PC-9 (cell line): ENCODE results near the gene USP24. TPM values are rescaled to one million over a fixed set of nuclear protein-coding genes. Genes with fewer than 3 reads are reported as not detected.
A peak's percentile ranks its signal among the peaks of the same experiment; 100 is the strongest.

Experiments
- BruUV-seq: library from RNA; stranded (reverse); fragments of 400-500 nt; replicated peaks from 2 replicates; lab custom pipeline; 2021; lab: Mats Ljungman, UMichigan
- CTCF ChIA-PET: fragments of 300-600 bp; sonication (Branson Sonifier 250); formaldehyde crosslinking; loops from one replicate; lab custom pipeline; 2022; ENCODE audit warnings: antibody characterized with exemption; lab: Charles Lee
- POLR2A ChIA-PET: fragments of 300-600 bp; sonication (Branson Sonifier 250); formaldehyde crosslinking; loops from one replicate; lab custom pipeline; 2022; ENCODE audit warnings: antibody characterized with exemption; ENCODE audit not compliant: unreplicated experiment; lab: Charles Lee
- DNase-seq, 2 experiments: peaks; one replicate each; pipeline versions ENCODE4 v3.0.0 to v3.0.0-alpha.2; 2015 to 2022; ENCODE audit warnings: mixed read lengths in 1 of 2
- H2AFZ ChIP-seq: fragments of 200-600 bp; sonication (generic); 2 replicates; pipeline ENCODE4 v1.8.1; 2017; ENCODE audit warnings: antibody characterized with exemption
- H3F3A ChIP-seq: fragments of 200-600 bp; sonication (generic); 2 replicates; pipeline ENCODE4 v1.8.1; 2017; ENCODE audit warnings: antibody characterized with exemption, mild to moderate bottlenecking, low read depth; ENCODE audit not compliant: insufficient read depth
- H3K27ac ChIP-seq: fragments of 200-600 bp; sonication (generic); 2 replicates; pipeline ENCODE4 v1.6.1; 2016; ENCODE audit warnings: mixed run types
- H3K27me3 ChIP-seq: fragments of 200-600 bp; sonication (generic); 2 replicates; pipeline ENCODE4 v1.6.1; 2016; ENCODE audit warnings: low read depth, mixed run types; ENCODE audit not compliant: insufficient read depth
- H3K36me3 ChIP-seq: fragments of 200-600 bp; sonication (generic); 2 replicates; pipeline ENCODE4 v1.6.1; 2016; ENCODE audit warnings: low read depth, mixed run types
- H3K4me1 ChIP-seq: fragments of 200-600 bp; sonication (generic); replicated peaks from 2 replicates; pipeline ENCODE4 v1.6.1; 2016; ENCODE audit warnings: mixed run types; ENCODE audit not compliant: insufficient read depth
- H3K4me2 ChIP-seq: fragments of 200-600 bp; sonication (generic); 2 replicates; pipeline ENCODE4 v1.6.1; 2017; ENCODE audit warnings: mixed run types
- H3K4me3 ChIP-seq: fragments of 200-600 bp; sonication (generic); 2 replicates; pipeline ENCODE4 v1.6.1; 2016; ENCODE audit warnings: mixed run types
- H3K79me2 ChIP-seq: fragments of 200-600 bp; sonication (generic); 2 replicates; pipeline ENCODE4 v1.6.1; 2017; ENCODE audit warnings: low read depth, mixed run types
- H3K9me2 ChIP-seq: fragments of 200-600 bp; sonication (generic); 2 replicates; pipeline ENCODE4 v1.8.1; 2017; ENCODE audit warnings: mild to moderate bottlenecking; ENCODE audit not compliant: insufficient read depth
- H3K9me3 ChIP-seq: fragments of 200-600 bp; sonication (generic); 2 replicates; pipeline ENCODE4 v1.8.1; 2016; ENCODE audit warnings: low read depth; ENCODE audit not compliant: insufficient read depth
- H4K20me1 ChIP-seq: fragments of 200-600 bp; sonication (generic); 2 replicates; pipeline ENCODE4 v1.8.1; 2017; ENCODE audit not compliant: insufficient read depth
- CTCF ChIP-seq: fragments of 200-600 bp; sonication (generic); conservative IDR thresholded peaks from 2 replicates; pipeline ENCODE4 v1.6.1; 2017; ENCODE audit warnings: mixed run types, antibody characterized with exemption, mild to moderate bottlenecking, moderate library complexity
- EZH2 ChIP-seq: fragments of 200-600 bp; sonication (generic); IDR thresholded peaks from 2 replicates; pipeline ENCODE4 v1.8.0; 2017; ENCODE audit warnings: antibody characterized with exemption, low read depth
- intact Hi-C: fragments of 100-400 bp; cut with micrococcal nuclease; formaldehyde crosslinking; loops from one replicate; pipeline ENCODE4 v1.10.0; 2022; ENCODE audit not compliant: unreplicated experiment
- total RNA-seq: library from RNA; stranded (reverse); gene quantifications from 2 replicates; pipeline ENCODE4 v1.2.3, GENCODE V29; 2021

Gene USP24
- total RNA-seq, 1 experiment from 2014 or later, result 61.0 TPM

GRCh38 chr1:55040933-55041494 lies 174.2 kb downstream of the USP24 start:
- DNase-seq, result no peak
- ChIA-PET POLR2A (interaction anchor here (0.6 kb wide), 1 partner anchor 45 kb away, joined by 5 read pairs; no protein-coding TSS in a partner anchor), CTCF (no interaction called here)
- Histone ChIP-seq H3K9me3 (no peaks in the 10 kb centered on the region), H3K4me1 (peaks cover 26% of the 10 kb centered on the region), H3K27me3 (no peaks in the 10 kb centered on the region), H3K4me2 (peak overlapping the region; percentile 85), H3K4me3 (peak overlapping the region; percentile 60; the same call in 1 of the 2 replicates), H4K20me1 (no peaks in the 10 kb centered on the region), H3F3A (no peaks in the 10 kb centered on the region), H3K9me2 (no peaks in the 10 kb centered on the region), H3K27ac (no peak overlapping the region), H3K79me2 (peaks cover 17% of the 10 kb centered on the region), H2AFZ (no peak overlapping the region), H3K36me3 (no peaks in the 10 kb centered on the region)
- intact Hi-C loops, result no loop called here
- TSS peak; percentile 32 for BruUV-seq
- TF ChIP-seq EZH2 (no peak), CTCF (no peak)

DNA sequence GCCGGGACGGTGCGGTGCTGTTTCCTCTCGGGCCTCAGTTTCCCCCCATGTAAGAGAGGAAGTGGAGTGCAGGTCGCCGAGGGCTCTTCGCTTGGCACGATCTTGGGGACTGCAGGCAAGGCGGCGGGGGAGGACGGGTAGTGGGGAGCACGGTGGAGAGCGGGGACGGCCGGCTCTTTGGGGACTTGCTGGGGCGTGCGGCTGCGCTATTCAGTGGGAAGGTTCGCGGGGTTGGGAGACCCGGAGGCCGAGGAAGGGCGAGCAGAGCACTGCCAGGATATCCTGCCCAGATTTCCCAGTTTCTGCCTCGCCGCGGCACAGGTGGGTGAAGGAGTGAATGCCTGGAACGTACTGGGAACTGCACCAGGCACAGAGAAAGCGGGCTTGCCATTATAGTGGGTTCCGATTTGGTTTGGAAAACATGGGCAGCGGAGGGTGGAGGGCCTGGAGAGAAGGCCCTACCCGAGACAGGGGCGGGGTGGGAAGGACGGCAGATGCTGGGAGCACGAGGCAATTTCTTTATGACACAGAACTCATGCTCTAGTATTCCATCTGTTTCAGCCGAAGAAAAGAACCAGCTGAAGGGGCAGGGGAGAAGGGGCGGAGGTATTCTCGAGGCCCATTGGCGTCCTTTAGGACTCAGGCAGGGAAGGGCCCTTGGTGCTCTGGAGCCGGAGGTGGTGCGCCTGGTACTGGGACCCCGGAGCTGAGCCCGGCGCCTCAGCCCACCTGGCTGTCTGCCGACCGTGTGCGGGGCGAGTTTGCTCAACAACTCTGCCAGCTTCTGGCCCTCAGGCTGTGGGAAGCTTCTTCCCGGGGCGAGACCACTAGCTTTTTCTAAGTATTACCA lies 174.9 kb downstream of the USP24 start:
- no peak overlapping the region for H3K27ac ChIP-seq
- no peaks in the 10 kb centered on the region; the same call in 1 of the 2 replicates for H3F3A ChIP-seq
- no peaks in the 10 kb centered on the region for H4K20me1 ChIP-seq
- H3K9me2 ChIP-seq, result no peaks in the 10 kb centered on the region
- H3K4me1 ChIP-seq, result peaks cover 33% of the 10 kb centered on the region
- BruUV-seq, result no TSS peak
- H3K79me2 ChIP-seq, result peaks cover 17% of the 10 kb centered on the region
- DNase-seq, result no peak
- H3K27me3 ChIP-seq, result no peaks in the 10 kb centered on the region
- no peak for TF ChIP-seq EZH2
- no peak for TF ChIP-seq CTCF
- POLR2A ChIA-PET, result interaction anchor here (0.6 kb wide), 1 partner anchor 46 kb away, joined by 5 read pairs; no protein-coding TSS in a partner anchor
- intact Hi-C loops, result no loop called here
- no peaks in the 10 kb centered on the region for H3K36me3 ChIP-seq
- H3K4me2 ChIP-seq, result peak overlapping the region; percentile 85
- H3K9me3 ChIP-seq, result no peaks in the 10 kb centered on the region
- H3K4me3 ChIP-seq, result peak overlapping the region; percentile 60
- H2AFZ ChIP-seq, result peak overlapping the region; percentile 76
- CTCF ChIA-PET, result interaction anchor here (0.6 kb wide), 1 partner anchor 19 kb away, joined by 3 read pairs; no protein-coding TSS in a partner anchor

DNA sequence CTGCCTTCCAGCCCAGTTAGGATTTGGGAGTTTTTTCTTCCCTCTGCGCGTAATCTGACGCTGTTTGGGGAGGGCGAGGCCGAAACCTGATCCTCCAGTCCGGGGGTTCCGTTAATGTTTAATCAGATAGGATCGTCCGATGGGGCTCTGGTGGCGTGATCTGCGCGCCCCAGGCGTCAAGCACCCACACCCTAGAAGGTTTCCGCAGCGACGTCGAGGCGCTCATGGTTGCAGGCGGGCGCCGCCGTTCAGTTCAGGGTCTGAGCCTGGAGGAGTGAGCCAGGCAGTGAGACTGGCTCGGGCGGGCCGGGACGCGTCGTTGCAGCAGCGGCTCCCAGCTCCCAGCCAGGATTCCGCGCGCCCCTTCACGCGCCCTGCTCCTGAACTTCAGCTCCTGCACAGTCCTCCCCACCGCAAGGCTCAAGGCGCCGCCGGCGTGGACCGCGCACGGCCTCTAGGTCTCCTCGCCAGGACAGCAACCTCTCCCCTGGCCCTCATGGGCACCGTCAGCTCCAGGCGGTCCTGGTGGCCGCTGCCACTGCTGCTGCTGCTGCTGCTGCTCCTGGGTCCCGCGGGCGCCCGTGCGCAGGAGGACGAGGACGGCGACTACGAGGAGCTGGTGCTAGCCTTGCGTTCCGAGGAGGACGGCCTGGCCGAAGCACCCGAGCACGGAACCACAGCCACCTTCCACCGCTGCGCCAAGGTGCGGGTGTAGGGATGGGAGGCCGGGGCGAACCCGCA lies 175.7 kb downstream of the USP24 start, which contains the start of gene PCSK9:
Gene PCSK9, plus strand, starts transcription at position 207 of the 741 bp plus-strand sequence. Its CDS starts 290 bp downstream, at position 497.
- H2AFZ ChIP-seq, result peak within 1 kb of the TSS; percentile 76
- H3K27me3 ChIP-seq, result no peaks in the 10 kb centered on the region
- peak within 1 kb of the TSS; percentile 60 for H3K4me3 ChIP-seq
- POLR2A ChIA-PET, result no interaction called here
- intact Hi-C loops, result no loop called here
- CTCF ChIA-PET, result interaction anchor here (0.6 kb wide), 1 partner anchor 18 kb away, joined by 3 read pairs; no protein-coding TSS in a partner anchor
- TF ChIP-seq CTCF (no peak), EZH2 (no peak)
- H3K36me3 ChIP-seq, result no peaks in the 10 kb centered on the region
- H3K9me3 ChIP-seq, result no peaks in the 10 kb centered on the region
- peak within 1 kb of the TSS; percentile 85 for H3K4me2 ChIP-seq
- BruUV-seq, result no TSS peak
- no peaks in the 10 kb centered on the region for H4K20me1 ChIP-seq
- H3K4me1 ChIP-seq, result peaks cover 35% of the 10 kb centered on the region
- H3F3A ChIP-seq, result no peaks in the 10 kb centered on the region; the same call in 1 of the 2 replicates
- DNase-seq, result peak; percentile 75 to 76
- peaks cover 17% of the 10 kb centered on the region for H3K79me2 ChIP-seq
- no peak within 1 kb of the TSS for H3K27ac ChIP-seq
- H3K9me2 ChIP-seq, result no peaks in the 10 kb centered on the region
